ENCODE results near the gene SAMD14.

DNA sequence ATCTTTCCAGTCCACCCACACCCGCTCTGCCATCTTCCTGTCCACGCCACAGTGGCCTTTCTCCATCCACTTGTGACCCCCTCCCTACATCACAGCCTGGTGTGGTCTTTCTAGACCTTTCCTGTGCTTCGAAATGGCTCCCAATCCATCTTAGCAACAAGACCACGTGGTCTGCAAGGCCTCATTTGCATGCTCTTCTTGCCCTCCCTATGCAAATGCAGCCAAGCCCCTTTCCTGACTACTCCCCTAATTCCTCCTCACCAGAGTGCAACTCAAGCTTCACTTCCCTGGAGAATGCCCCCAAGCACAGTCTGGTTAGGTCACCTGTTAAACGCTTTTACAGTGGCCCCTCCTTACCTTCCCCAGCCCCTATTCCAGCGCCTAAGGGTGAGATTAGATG is 14.4 kb upstream of the SAMD14 start:
- TF ChIP-seq, protein P1, sequence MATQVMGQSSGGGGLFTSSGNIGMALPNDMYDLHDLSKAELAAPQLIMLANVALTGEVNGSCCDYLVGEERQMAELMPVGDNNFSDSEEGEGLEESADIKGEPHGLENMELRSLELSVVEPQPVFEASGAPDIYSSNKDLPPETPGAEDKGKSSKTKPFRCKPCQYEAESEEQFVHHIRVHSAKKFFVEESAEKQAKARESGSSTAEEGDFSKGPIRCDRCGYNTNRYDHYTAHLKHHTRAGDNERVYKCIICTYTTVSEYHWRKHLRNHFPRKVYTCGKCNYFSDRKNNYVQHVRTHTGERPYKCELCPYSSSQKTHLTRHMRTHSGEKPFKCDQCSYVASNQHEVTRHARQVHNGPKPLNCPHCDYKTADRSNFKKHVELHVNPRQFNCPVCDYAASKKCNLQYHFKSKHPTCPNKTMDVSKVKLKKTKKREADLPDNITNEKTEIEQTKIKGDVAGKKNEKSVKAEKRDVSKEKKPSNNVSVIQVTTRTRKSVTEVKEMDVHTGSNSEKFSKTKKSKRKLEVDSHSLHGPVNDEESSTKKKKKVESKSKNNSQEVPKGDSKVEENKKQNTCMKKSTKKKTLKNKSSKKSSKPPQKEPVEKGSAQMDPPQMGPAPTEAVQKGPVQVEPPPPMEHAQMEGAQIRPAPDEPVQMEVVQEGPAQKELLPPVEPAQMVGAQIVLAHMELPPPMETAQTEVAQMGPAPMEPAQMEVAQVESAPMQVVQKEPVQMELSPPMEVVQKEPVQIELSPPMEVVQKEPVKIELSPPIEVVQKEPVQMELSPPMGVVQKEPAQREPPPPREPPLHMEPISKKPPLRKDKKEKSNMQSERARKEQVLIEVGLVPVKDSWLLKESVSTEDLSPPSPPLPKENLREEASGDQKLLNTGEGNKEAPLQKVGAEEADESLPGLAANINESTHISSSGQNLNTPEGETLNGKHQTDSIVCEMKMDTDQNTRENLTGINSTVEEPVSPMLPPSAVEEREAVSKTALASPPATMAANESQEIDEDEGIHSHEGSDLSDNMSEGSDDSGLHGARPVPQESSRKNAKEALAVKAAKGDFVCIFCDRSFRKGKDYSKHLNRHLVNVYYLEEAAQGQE (IDR thresholded peaks at IDR 0.05; ENCODE audit: unreplicated experiment) = no peak
- TF ChIP-seq, protein P2, sequence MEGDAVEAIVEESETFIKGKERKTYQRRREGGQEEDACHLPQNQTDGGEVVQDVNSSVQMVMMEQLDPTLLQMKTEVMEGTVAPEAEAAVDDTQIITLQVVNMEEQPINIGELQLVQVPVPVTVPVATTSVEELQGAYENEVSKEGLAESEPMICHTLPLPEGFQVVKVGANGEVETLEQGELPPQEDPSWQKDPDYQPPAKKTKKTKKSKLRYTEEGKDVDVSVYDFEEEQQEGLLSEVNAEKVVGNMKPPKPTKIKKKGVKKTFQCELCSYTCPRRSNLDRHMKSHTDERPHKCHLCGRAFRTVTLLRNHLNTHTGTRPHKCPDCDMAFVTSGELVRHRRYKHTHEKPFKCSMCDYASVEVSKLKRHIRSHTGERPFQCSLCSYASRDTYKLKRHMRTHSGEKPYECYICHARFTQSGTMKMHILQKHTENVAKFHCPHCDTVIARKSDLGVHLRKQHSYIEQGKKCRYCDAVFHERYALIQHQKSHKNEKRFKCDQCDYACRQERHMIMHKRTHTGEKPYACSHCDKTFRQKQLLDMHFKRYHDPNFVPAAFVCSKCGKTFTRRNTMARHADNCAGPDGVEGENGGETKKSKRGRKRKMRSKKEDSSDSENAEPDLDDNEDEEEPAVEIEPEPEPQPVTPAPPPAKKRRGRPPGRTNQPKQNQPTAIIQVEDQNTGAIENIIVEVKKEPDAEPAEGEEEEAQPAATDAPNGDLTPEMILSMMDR (conservative IDR thresholded peaks at IDR 0.05; ENCODE audit: low read depth in 2 of 2) = no peak
- TF ChIP-seq POLR2AphosphoS5 (IDR thresholded peaks at IDR 0.05; ENCODE audit: low read depth) (no peak), EZH2 (IDR thresholded peaks at IDR 0.05; ENCODE audit: low read depth, unreplicated experiment) (no peak), EZH2phosphoT487 (IDR thresholded peaks at IDR 0.05; ENCODE audit: unreplicated experiment) (no peak), JUNB (IDR thresholded peaks at IDR 0.05; ENCODE audit: unreplicated experiment) (no peak), CREB1 (CRISPR knock-in tag; IDR thresholded peaks at IDR 0.05; ENCODE audit: low read depth) (no peak), STAT1 (IDR thresholded peaks at IDR 0.05; ENCODE audit: unreplicated experiment) (no peak)

Data from GM23338 (cell line).